Smooth muscle cell (in vitro differentiated cells): ENCODE results near the gene RIMS3. TPM values are rescaled to one million over a fixed set of nuclear protein-coding genes. Genes with fewer than 3 reads are reported as not detected.
A peak's percentile ranks its signal among the peaks of the same experiment; 100 is the strongest.
"Not testable (repeated sequence)": the region's sequence is repeated elsewhere in the genome, so short reads cannot be mapped to it uniquely, and the experiment has no call there.

Experiments
- DNase-seq: peaks from one replicate; lab custom pipeline; 2025; ENCODE audit not compliant: unreplicated experiment; lab: John Stamatoyannopoulos, UW
- H2AFZ ChIP-seq: fragments of 200-600 bp; sonication (generic); 2 replicates; pipeline ENCODE4 v1.6.0; 2016; ENCODE audit warnings: antibody characterized with exemption, low read depth, mild to moderate bottlenecking
- H3F3A ChIP-seq: fragments of 200-600 bp; sonication (generic); 2 replicates; pipeline ENCODE4 v1.6.0; 2017; ENCODE audit warnings: antibody characterized with exemption, low read depth
- H3K27ac ChIP-seq: fragments of 200-600 bp; sonication (generic); 2 replicates; pipeline ENCODE4 v1.5.1; 2016; ENCODE audit warnings: low read depth, mild to moderate bottlenecking
- H3K27me3 ChIP-seq: fragments of 200-600 bp; sonication (generic); 2 replicates; pipeline ENCODE4 v1.6.1; 2016; ENCODE audit warnings: low read depth, mild to moderate bottlenecking
- H3K36me3 ChIP-seq: fragments of 200-600 bp; sonication (generic); 2 replicates; pipeline ENCODE4 v1.5.1; 2016; ENCODE audit warnings: low read depth
- H3K4me1 ChIP-seq: fragments of 200-600 bp; sonication (generic); 2 replicates; pipeline ENCODE4 v1.5.1; 2016; ENCODE audit warnings: low read depth
- H3K4me2 ChIP-seq: fragments of 200-600 bp; sonication (generic); 2 replicates; pipeline ENCODE4 v1.6.0; 2016; ENCODE audit warnings: mild to moderate bottlenecking
- H3K4me3 ChIP-seq: fragments of 200-600 bp; sonication (generic); 2 replicates; pipeline ENCODE4 v1.5.1; 2016; ENCODE audit warnings: mild to moderate bottlenecking
- H3K79me2 ChIP-seq: fragments of 200-600 bp; sonication (generic); 2 replicates; pipeline ENCODE4 v1.6.0; 2016; ENCODE audit warnings: low read depth, mild to moderate bottlenecking
- H3K9ac ChIP-seq: fragments of 200-600 bp; sonication (generic); 2 replicates; pipeline ENCODE4 v1.6.0; 2016; ENCODE audit warnings: low read depth
- H3K9me3 ChIP-seq: fragments of 200-600 bp; sonication (generic); replicated peaks from 2 replicates; pipeline ENCODE4 v1.5.1; 2016; ENCODE audit warnings: low read depth
- H4K20me1 ChIP-seq: fragments of 200-600 bp; sonication (generic); 2 replicates; pipeline ENCODE4 v1.6.0; 2016; ENCODE audit warnings: low read depth
- WGBS: methylation state at CpG from one replicate; pipeline ENCODE4 v1.1.7; 2016; ENCODE audit warnings: low lambda C conversion rate; 5-methylcytosine and 5-hydroxymethylcytosine counted together
- polyA plus RNA-seq: library from polyadenylated mRNA; unstranded; fragments of >200 nt; fragmentation: Nextera tagmentation; extraction: Ambion mirVana; gene quantifications from 2 replicates; pipeline ENCODE4 v1.2.1, GENCODE V29; 2016
- total RNA-seq: library from RNA; depleted of rRNA; stranded (reverse); fragments of >200 nt; gene quantifications from 2 replicates; pipeline ENCODE4 v1.2.3, GENCODE V29; 2014
- TF ChIP-seq, protein P1 (sequence below): fragments of 200-600 bp; sonication (generic); IDR thresholded peaks from 2 replicates; pipeline ENCODE4 v1.5.1; 2017; ENCODE audit warnings: borderline replicate concordance, mild to moderate bottlenecking, antibody characterized with exemption; ENCODE audit not compliant: insufficient read depth, poor library complexity, severe bottlenecking

RIMS3 gene
- total and polyA plus RNA-seq, 2 experiments from 2014 or later: 0.33 to 2.6 TPM

DNA sequence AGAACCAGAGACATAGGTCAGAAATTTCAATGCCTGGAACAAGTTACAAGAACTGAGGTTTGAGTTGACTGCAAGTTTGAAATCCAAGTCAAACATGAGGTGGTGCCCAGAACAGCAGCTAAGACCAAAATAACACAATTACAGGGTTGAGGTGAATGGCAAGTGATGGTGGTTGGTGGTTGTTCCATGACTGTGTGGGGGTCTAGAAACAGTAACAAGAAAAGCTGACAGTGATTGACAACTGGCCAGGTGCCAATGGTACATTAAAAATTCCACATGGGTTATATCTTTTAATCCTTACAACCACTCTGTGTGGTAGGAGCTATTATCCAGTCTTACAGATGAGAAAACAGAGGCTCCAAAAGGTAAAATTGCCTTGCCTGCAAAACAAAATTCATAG is 32.0 kb downstream of the RIMS3 start:
- Histone ChIP-seq H3K4me2 (no peak overlapping the region), H3K36me3 (no peaks in the 10 kb centered on the region), H3K79me2 (no peaks in the 10 kb centered on the region), H4K20me1 (no peaks in the 10 kb centered on the region), H3K4me1 (no peaks in the 10 kb centered on the region), H3F3A (no peaks in the 10 kb centered on the region), H3K9ac (no peak overlapping the region), H3K27me3 (no peaks in the 10 kb centered on the region), H2AFZ (no peak overlapping the region), H3K27ac (no peak overlapping the region), H3K4me3 (no peak overlapping the region), H3K9me3 (no peaks in the 10 kb centered on the region)
- DNase-seq: no peak
- TF ChIP-seq, protein P1, sequence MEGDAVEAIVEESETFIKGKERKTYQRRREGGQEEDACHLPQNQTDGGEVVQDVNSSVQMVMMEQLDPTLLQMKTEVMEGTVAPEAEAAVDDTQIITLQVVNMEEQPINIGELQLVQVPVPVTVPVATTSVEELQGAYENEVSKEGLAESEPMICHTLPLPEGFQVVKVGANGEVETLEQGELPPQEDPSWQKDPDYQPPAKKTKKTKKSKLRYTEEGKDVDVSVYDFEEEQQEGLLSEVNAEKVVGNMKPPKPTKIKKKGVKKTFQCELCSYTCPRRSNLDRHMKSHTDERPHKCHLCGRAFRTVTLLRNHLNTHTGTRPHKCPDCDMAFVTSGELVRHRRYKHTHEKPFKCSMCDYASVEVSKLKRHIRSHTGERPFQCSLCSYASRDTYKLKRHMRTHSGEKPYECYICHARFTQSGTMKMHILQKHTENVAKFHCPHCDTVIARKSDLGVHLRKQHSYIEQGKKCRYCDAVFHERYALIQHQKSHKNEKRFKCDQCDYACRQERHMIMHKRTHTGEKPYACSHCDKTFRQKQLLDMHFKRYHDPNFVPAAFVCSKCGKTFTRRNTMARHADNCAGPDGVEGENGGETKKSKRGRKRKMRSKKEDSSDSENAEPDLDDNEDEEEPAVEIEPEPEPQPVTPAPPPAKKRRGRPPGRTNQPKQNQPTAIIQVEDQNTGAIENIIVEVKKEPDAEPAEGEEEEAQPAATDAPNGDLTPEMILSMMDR: no peak

DNA sequence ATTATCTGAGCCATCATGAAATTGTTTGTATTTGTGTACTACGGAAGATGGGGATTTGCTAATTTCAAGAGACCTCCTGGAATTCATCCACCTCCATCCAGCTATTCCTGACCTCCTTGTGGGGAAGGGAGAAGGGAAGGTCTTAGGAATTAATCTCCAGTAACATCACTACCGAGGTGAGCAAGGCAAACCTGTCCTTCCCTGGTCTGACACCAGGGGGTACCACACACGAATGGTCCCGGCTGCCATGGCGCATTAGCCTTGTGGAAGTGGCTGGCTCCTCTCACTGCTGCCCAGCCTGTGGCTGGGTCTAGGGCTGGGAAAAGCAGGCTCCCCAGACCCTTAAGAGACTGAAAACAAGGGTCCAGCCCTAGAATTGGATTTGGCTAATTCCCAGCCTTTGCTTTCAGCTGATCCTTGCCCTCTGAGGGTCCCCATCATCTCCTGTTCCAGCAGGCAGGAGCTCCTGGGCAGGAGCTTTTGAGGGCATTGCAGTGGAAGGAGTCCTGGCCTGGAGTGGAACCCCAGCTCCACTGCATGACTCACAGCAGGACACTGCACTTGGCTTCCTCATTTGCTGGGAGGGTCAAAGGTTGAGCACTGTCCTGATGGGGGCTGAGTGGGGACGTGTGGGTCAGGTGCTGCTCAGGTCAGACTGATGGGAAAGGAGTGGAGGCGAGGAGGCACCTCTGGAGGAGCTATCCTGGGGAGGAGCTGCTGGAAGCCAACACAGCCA is 34.8 kb downstream of the RIMS3 start:
- TF ChIP-seq, protein P1: peak; percentile 47
- Histone ChIP-seq H3K36me3 (no peaks in the 10 kb centered on the region), H3K79me2 (no peaks in the 10 kb centered on the region), H3K4me3 (no peak overlapping the region), H3K9me3 (no peaks in the 10 kb centered on the region), H2AFZ (no peak overlapping the region), H3K9ac (no peak overlapping the region), H3K27ac (no peak overlapping the region), H3K4me1 (no peaks in the 10 kb centered on the region), H3F3A (no peaks in the 10 kb centered on the region), H4K20me1 (no peaks in the 10 kb centered on the region), H3K4me2 (no peak overlapping the region), H3K27me3 (no peaks in the 10 kb centered on the region)
- WGBS: 57% methylated on average over 7 of the region's 7 CpGs
- no peak for DNase-seq

DNA sequence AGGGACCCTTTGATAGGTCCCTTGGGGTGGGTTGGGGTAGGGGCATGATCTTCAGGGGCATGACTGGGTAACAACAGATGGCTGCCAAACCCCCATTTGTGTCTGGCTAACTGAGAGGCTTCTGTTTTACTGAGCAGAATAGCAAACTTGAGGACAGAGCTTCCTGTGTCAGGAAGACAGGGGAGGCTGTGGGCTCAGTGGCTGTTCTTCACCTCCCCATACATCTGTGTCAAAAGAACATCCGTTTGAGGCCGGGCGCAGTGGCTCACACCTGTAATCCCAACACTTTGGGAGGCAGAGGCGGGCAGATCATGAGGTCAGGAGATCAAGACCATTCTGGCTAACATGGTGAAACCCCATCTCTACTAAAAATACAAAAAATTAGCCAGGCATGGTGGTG is 35.9 kb downstream of the RIMS3 start:
- H3K9ac ChIP-seq, H3K36me3 ChIP-seq, H3K79me2 ChIP-seq, H3K4me2 ChIP-seq, H3K4me1 ChIP-seq, H3K9me3 ChIP-seq, H2AFZ ChIP-seq, DNase-seq, H3K4me3 ChIP-seq, H3K27me3 ChIP-seq, H3F3A ChIP-seq, H4K20me1 ChIP-seq, H3K27ac ChIP-seq: not testable (repeated sequence)
- WGBS: 93% methylated on average over 4 of the region's 4 CpGs

DNA sequence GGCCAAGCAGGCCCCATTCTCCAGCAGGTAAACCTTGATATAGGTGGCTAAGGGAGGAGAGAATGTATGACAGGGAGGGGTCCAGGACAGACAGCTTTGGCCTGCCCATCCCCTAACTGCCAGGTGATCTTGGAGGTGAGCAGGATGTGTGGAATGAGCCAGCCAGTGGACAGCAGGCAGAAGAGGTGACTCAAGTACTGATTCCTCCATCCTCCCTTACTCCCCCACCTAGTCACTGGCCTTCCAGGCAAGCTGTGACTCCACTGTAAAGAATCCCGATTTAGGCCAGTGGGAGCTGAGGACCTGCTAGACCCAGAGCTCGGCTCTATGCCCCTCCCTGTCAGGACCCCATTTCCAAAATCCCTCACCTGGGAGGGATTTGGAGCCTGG is 36.6 kb downstream of the RIMS3 start:
- TF ChIP-seq, protein P1: no peak
- no peaks in the 10 kb centered on the region for H3K79me2 ChIP-seq
- no peak for DNase-seq
- H3K4me2 ChIP-seq: no peak overlapping the region
- H3K36me3 ChIP-seq: no peaks in the 10 kb centered on the region
- no peaks in the 10 kb centered on the region for H3K27me3 ChIP-seq
- no peaks in the 10 kb centered on the region for H3K9me3 ChIP-seq
- WGBS: 91% methylated on average over 2 of the region's 2 CpGs
- no peaks in the 10 kb centered on the region for H4K20me1 ChIP-seq
- H3K27ac ChIP-seq: no peak overlapping the region
- no peaks in the 10 kb centered on the region for H3F3A ChIP-seq
- no peaks in the 10 kb centered on the region for H3K4me1 ChIP-seq
- H3K9ac ChIP-seq: no peak overlapping the region
- no peak overlapping the region for H3K4me3 ChIP-seq
- H2AFZ ChIP-seq: no peak overlapping the region
